Brain pericyte (primary cell): ENCODE measurements around the gene KRTAP1-1.
"Not testable (repeated sequence)": the region's sequence is repeated elsewhere in the genome, so short reads cannot be mapped to it uniquely, and the experiment has no call there.

ENCODE experiments used
- DNase-seq: peaks from one replicate; pipeline ENCODE4 v3.0.0-alpha.2; 2012; ENCODE audit warnings: low read depth, low spot score

The KRTAP1-1 gene

DNA sequence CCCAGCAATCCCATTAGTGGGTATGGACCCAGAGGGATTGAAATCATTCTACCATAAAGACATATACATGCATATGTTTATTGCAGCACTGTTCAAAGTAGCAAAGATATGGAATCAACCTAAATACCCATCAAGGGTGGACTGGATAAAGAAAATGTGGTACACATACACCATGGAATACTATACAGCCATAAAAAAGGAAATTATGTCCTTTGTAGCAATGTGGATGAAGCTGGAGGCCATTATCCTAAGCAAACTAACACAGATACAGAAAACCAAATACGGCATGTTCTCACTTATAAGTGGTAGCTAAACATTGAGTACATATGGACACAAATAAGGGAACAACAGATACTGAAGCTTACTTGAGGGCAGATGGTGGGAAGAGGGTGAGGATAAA, 16.3 kb upstream of the KRTAP1-1 start:
- DNase-seq = no peak

DNA sequence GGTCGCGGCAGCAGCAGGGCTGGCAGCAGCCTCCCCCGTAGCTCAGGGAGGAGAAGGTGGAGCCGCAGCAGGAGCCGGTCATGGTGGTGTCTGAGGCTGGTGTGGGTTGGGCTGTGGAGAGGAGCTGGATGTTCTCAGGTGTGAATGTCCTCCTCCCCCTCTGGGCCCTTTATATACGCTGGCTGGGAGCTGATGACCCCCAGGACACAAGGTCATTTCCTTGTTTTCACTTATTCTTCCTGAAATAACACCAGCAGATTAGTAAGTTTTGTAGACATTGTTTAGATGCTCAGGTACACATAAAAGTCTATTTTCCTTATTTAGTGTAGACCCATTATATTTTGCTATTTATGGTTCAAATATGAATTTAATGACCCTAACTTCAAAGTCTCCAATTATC, 13.9 kb upstream of the KRTAP1-1 start, which contains the start of gene KRTAP2-2:
TSS of gene KRTAP2-2 (minus strand) at position 101 of the 400 bp plus-strand sequence. CDS start at position 82, 19 bp downstream.
- DNase-seq = not testable (repeated sequence)

DNA sequence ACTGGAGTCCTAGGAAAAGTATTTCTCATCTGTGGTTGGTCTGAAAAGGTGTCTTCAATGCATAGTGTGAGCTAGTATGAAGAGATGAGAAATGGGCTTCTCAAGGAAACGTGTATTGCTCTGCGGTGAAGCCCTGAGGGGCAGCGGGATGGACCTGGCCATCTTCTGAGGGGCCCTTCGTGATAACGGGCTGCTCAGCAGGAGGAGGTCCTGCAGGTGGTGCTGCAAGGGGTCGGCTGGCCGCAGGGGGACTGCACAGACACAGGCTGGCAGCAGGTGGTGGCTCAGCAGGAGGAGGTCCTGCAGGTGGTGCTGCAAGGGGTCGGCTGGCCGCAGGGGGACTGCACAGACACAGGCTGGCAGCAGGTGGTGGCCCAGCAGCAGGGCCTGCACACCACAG, 13.3 kb upstream of the KRTAP1-1 start:
- not testable (repeated sequence) for DNase-seq

DNA sequence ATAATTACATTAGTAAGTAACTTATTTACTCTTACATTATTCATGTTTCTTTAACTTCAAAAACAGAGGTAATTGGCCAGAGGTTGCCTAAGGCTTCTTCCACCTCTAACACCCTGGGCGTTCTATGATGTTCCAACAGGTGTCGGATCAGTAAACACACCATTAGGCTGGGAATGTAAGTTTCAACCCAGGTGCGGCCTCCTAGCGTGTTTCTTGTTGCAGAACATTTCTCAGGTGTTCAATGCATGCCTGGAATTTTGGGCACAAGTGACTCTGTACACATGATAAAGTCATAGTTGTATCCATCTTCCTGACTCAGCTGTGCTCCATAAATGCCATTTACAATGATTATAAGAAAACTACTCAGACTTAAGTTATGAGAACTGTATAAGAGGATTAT, 12.8 kb upstream of the KRTAP1-1 start:
- no peak for DNase-seq

DNA sequence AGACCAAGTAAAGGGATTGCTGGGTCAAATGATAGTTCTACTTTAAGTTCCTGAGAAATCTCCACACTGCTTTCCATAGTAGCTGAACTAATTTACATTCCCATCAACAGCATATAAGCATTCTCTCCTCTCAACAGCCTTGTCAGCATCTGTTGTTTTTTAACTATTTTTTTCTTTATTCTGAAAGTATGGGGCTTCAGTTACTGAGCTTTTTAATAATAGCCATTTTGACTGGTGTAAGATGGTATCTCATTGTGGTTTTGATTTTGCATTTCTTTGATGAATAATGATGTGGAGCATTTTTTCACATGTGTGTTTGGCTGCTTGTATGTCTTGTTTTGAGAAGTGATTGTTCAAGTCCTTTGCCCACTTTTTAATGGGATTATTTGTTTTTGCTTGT, 11.3 kb upstream of the KRTAP1-1 start:
- DNase-seq = no peak

DNA sequence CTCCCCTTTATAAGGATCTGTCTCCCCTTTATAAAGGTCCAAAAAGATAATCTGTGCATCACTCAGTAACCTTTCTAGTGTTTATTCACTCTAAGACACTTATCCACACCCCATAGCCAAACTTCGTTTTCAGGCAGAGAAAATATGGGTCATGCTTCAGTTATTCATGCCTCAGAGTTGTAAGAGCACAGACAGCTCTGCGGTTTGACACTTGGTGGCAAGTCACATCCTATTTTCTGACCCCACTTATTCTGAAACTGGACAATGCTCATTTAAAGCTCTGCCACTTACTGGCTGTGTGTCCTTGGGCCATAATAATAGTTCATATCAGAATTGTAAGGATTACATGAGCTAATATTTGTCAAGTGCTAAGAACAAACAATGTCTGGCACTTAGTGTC, 7.9 kb upstream of the KRTAP1-1 start:
- no peak for DNase-seq

DNA sequence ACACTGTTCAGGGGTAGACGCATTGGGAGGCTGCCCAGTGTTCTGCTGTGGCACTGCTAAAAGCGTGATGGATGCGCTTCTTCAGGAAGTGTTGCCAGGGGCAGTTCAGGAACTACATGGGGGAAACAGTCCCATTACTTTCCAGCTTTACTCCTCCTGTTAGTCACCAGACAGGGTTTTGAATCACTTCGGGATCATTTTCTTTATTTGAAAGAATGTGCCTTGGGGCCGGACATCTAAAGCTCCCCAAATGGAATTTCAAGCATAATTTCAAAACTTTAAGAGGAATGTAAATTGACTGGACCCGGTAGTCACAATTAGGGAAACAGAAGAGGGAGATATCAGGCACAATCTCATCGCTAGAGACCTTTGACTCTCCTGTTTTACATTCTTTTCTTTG, 7.2 kb upstream of the KRTAP1-1 start:
- DNase-seq = no peak

DNA sequence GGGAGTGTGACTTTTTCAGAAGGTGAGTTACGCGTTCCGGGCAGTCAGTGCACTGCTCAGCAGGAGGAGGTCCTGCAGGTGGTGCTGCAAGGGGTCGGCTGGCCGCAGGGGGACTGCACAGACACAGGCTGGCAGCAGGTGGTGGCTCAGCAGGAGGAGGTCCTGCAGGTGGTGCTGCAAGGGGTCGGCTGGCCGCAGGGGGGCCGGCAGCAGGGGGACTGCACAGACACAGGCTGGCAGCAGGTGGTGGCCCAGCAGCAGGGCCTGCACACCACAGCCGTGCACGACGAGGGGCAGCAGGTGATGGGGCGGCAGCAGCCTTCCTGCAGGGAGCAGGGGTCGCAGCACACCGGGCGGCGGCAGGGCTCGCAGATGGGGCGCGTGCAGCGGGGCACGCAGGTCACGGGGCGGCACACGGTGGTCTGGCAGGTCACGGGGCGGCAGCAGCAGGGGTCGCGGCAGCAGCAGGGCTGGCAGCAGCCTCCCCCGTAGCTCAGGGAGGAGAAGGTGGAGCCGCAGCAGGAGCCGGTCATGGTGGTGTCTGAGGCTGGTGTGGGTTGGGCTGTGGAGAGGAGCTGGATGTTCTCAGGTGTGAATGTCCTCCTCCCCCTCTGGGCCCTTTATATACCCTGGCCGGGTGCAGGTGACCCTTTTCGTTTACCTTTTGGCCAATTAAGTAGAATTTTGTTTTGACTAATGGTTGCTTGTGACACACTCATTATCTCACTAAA, 5.7 kb upstream of the KRTAP1-1 start, which contains the start of gene KRTAP2-1:
TSS of gene KRTAP2-1 (minus strand) at position 582 of the 731 bp plus-strand sequence. CDS start at position 533, 49 bp downstream.
- DNase-seq = not testable (repeated sequence)

DNA sequence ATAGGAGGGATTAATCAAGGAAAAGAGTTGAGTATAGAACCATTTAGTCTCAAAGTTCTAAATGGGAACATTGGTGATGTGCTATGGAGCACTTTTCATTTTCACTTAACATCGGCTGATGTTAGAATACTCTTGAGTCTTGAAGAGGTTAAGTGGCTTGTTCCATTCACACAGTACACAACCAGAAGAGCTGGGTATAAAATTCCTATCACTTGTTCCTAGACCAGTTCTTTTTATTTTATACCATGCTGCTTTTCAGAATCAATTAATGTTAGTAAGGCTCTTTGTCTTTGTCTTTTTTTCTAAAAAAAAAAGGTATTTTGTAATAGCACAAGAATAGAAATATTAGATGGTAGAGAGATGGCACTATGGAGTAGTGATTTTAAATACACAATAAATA, 1.7 kb upstream of the KRTAP1-1 start:
- no peak for DNase-seq

DNA sequence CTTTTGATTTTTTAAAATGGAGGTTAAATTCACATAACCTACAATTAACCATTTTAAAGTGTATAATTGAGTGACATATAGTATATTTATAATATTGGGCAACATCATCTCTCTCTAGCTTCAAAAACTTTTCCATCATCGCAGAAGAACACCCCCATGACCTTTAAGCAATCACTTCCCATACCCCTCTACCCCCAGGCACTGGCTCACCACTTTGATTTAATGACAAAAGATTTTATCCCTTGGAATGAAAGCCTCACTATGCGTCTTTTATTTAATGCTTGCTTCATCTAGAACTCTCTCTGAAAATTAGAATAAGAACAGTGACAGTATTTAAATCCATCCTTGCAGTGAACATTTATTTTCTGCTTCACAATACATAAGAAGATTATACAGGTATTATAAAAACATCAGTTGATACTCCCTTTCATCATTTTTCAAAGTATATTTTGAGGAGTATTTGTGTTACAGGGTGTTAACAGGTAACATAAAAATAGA, 3.3 kb downstream of the KRTAP1-1 start:
- DNase-seq = no peak

DNA sequence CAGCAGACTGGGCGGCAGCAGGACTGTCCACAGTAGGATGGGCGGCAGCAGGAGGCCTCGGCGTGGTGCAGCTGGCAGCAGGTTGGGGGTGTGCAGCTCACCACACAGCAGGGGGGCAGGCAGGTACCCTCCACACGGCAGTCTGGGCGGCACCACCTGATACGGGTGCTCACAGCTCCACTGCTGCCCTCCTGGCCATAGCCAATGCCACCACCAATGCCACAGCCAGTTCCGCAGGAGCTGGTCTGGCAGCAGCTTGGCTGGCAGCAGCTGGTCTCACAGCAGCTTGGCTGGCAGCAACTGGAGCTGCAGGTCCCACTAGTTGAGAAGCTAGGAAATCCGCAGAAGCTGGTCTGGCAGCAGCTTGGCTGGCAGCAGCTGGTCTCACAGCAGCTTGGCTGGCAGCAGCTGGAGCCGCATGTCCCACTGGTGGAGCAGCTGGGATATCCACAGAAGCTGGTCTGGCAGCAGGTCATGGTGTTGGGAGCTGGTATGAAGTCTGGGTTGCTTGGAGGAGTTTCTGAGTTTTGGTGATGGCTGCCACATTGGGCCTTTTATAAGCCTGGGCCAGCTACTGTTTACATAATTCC, 6.8 kb downstream of the KRTAP1-1 start, which contains the start of gene KRTAP1-3:
TSS of gene KRTAP1-3 (minus strand) at position 529 of the 590 bp plus-strand sequence. CDS start at position 476, 53 bp downstream.
- not testable (repeated sequence) for DNase-seq

DNA sequence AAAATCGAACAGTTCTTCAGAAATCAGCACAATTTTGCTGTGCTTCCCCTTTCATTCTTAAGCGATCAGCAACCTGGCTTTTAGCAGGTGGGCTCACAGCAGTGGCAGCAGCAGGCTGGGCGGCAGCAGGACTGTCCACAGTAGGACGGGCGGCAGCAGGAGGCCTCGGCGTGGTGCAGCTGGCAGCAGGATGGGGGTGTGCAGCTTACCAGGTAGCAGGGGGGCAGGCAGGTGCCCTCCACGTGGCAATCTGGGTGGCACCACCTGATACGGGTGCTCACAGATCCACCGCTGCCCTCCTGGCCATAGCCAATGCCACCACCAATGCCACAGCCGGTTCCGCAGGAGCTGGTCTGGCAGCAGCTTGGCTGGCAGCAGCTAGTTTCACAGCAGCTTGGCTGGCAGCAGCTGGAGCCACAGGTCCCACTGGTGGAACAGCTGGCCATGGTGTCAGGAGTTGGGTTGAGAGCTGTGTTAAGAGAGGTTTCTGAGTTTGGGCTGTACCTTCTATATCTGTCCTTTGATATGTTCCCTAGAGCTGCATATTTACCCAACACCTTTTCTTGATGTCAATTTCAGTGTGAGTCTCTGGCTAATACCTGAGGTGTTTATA, 11.5 kb downstream of the KRTAP1-1 start, which contains the start of gene KRTAP1-4:
TSS of gene KRTAP1-4 (minus strand) at position 563 of the 613 bp plus-strand sequence. CDS start at position 446, 117 bp downstream.
- DNase-seq = no peak

DNA sequence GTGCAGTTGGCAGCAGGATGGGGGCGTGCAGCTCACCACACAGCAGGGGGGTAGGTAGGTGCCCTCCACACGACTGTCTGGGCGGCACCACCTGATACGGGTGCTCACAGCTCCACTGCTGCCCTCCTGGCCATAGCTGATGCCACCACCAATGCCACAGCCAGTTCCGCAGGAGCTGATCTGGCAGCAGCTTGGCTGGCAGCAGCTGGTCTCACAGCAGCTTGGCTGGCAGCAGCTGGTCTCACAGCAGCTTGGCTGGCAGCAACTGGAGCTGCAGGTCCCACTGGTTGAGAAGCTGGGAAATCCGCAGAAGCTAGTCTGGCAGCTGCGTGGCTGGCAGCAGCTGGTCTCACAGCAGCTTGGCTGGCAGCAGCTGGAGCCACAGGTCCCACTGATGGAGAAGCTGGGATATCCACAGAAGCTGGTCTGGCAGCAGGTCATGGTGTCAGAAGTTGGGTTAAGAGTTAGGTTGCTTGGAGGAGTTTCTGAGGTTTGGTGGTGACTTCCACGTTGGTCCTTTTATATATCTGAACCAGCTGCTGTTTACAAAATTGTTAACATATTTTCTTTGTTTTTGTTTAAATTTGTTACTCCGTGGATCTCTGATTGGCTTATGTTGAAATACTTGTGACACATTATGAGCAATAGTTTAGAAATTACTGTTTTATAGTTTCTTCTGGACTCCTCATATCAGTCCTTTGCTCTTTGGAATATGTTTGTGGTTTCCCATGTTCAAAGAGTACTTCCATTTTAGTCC, 14.4 kb downstream of the KRTAP1-1 start, which contains the start of gene KRTAP1-5:
TSS of gene KRTAP1-5 (minus strand) at position 494 of the 757 bp plus-strand sequence. CDS start at position 441, 53 bp downstream.
- DNase-seq = no peak

DNA sequence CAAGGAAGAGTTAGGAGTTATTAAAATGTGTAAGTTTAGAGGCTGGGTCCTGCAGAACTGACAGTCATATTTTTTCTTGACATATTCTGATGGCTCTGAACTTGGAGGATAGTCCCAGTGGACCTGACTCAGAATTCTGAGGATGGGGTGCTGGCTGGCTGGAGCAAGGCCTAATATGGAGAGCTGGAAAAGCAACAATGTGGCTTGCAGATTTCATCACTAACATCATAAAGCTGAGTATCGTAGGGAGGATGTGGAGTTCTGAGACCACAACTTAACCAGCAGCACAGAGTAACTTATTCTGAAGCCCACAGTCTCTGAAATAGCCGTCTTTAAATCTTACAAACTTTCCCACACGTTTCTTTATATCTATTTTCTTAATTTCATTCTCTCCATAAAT, 16.6 kb downstream of the KRTAP1-1 start:
- no peak for DNase-seq

DNA sequence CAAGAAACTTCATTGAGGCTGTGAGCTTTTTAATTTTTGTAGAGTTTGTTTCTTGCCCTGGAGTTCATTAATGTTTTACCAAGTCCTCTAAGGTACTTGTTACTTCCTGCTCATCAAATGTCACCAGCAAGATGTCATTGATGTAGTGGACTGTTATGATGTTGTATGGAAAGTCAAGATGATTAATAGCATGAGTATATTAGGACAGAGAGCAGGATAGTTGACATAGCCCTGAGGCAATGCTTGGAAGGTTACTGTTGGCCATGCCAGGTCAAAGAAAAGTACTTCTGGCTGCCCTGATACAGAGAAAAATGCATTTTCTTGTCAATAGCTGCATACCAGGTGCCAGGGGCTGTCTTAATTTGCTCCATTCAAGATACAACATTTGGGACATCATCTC, 20.9 kb downstream of the KRTAP1-1 start:
- DNase-seq = no peak

DNA sequence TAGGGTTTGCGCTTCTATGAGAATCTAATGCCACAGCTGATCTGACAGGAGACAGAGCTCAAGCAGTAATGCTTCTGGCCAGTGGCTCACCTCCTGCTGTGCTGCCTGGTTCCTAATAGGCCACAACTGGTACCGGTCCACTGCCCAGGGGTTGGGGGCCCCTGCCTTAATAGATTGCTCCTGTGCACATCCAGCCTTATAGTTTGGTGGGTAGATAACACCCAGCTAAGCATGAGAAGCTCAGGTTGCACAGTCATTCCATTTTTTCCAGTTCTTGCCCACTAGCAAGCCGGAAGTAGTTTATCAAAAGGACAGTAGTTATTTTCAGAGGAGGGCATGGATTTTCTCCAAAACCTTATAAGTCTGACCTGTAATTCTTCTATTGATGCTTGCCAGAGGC, 21.8 kb downstream of the KRTAP1-1 start:
- DNase-seq = no peak

DNA sequence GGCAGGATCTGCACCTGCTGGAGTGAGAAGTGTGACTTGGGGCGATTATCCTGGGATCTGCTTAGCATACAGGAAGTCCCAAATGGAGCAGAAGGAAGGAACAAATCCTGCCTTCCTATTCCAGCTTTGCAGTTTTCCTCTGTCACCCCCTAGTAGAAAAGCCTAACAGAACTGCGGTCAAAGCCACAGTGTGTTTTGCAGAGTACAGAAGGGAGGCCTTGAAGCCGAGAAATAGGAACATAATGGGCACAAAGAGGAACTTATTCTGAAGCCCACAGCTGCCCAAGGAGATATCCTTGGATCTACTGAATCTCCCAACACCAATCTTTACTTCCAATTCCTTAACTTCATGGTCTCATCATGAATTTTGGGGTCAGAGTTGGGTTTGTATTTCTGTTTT, 22.7 kb downstream of the KRTAP1-1 start:
- DNase-seq = no peak

DNA sequence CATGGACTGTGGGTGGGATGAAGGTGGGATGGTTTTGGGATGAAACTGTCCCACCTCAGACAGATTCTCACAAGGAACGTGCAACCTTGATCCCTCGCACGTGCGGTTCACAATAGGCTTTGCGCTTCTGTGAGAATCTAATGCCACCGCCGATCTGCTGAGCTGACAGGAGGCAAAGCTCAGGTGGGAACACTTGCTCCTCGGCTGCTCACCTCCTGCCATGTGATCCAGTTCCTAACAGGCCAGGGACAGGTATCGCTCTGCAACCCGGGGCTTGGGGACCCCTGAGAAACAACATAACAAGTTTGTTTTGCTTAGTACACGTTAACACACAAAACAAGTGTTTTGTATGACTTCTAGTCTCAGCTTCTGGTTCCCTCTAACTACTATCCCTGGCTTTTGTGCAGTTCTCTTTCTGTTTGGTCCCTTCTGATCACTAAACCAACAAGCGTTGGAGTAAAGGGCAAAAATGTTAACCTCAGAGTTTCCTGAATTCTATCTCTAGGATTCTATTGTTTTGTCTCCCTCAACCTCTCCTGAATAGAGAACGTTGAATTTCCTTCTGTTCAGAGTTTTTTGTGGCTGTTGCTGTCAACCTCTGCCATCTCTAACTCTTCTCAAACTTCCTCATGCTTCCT, 24.6 kb downstream of the KRTAP1-1 start:
- DNase-seq = no peak

DNA sequence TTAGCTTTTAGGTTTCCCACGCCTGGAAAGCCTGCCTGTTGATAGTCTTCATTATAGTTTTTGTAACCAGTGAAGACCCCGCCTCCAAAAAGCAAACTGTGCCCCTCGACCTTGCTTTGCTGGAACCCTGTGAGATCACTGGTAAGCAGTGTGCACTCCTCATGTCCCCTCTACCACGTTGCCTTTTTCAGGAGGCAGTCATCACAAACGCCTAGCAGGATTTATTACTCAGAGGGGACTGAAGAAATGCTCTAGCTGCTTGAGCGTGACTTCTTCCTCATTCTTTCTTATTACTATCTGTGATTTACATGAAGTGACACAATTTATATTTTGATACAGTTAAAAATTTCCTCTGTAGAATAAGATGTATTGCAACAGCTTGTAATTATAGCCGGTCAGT, 25.8 kb downstream of the KRTAP1-1 start:
- DNase-seq = no peak

DNA sequence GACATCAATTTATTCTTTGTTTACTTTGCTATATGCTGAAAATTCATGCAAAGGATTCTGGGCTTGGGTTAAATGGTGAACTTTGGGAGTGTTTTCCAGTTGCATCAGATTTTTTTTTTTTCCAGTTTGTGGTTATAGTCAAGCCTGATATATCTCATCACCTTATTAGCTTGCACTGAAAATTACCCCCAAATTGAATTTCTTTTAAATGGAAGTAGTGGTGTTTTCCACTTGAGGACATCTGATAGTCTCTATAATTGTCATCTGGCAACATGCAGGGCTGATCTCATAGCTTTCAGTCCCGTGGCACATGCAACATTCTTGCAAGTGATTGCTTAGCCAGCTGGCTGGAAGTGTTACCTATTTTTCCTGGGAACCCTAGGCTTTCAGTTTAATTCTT, 27.6 kb downstream of the KRTAP1-1 start:
- DNase-seq = no peak

DNA sequence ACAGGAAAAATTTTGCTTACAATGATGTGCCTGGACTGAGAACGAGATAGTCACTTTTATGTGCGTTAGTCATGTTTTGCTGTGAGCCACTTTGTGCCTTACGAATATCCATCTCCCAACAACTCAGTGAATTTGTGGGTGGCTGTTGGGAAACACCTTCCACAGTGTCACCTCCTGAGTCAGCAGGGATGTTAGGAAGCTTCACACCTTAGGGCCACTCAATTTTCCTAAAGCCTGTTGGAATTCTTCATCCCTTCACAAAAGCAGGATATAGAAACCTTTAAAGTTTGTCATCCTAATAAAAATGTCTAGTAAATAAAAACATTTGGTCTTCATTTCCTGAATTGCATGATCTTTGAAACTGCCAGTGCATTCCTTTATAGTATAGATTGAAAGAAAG, 28.1 kb downstream of the KRTAP1-1 start:
- DNase-seq = no peak
